ENCODE results near the gene DDX54. TPM values are rescaled to one million over a fixed set of nuclear protein-coding genes. Genes with fewer than 3 reads are reported as not detected.

DDX54 gene
- total and polyA plus RNA-seq, 2 experiments from 2014 or later: 28.1 to 44.5 TPM

DNA sequence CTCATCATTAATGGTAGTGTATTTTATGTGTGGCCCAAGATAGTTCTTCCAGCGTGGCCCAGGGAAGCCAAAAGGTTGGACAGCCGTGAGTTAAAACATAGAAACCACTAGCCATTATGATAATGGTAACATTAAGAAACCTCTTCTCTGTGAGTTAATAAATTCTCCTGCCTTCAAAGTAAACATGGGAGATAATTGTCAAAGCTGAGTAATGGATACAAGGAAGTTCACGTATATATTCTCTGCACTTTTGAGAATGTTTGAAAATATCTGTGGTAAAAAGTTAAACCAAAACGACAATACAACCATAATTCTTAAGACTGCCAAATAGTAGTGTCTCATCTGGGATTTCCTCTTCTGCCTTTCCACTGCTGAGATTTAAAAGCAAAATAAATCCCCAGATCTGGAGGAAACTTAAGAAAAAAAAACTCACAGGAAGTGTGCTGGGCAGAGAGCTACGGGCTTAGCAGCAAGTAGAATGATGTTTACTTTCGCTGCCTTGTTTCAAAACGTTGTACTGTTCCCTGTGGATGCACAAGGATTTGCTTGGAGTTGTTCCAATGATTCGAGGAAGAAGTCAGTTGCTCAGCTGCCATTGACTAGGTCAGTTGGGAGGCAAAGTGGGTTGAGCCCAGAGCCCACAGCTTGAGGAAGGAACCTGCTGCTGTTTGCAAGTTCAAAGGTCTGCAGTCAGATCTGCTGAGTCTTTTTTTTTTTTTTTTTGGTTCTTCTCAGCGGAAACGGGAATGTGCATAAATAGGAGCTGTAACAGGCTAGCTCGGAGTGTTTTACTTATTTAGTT lies 37.7 kb upstream of the DDX54 start:
- peak overlapping the region; percentile 74 for H2AFZ ChIP-seq
- H3K27me3 ChIP-seq (replicated peaks; ENCODE audit: insufficient read depth): no peaks in the 10 kb centered on the region

GRCh38 chr12:113221997-113222729 lies 36.9 kb upstream of the DDX54 start:
- no peak for DNase-seq
- Histone ChIP-seq H3K4me1 (ENCODE audit: insufficient read depth) (peaks cover 24% of the 10 kb centered on the region), H3K36me3 (ENCODE audit: low read depth) (no peaks in the 10 kb centered on the region), H3K4me2 (ENCODE audit: unreplicated experiment) (peak overlapping the region; percentile 87), H3K4me3 (peak overlapping the region; percentile 71), H3K9ac (peak overlapping the region; percentile 89), H3K9me2 (ENCODE audit: insufficient read depth) (no peaks in the 10 kb centered on the region), H2AFZ (peak overlapping the region; percentile 74), H3K9me3 (ENCODE audit: low read depth) (no peaks in the 10 kb centered on the region), H3F3A (ENCODE audit: insufficient read depth) (peaks cover 28% of the 10 kb centered on the region), H3K27ac (peak overlapping the region; percentile 75), H3K27me3 (replicated peaks; ENCODE audit: insufficient read depth) (no peaks in the 10 kb centered on the region), H4K20me1 (ENCODE audit: insufficient read depth) (no peaks in the 10 kb centered on the region), H3K79me2 (ENCODE audit: insufficient read depth) (peaks cover 6% of the 10 kb centered on the region; the same call in 1 of the 2 replicates)
- no peak for TF ChIP-seq EZH2 (IDR thresholded peaks at IDR 0.05; ENCODE audit: insufficient read depth, poor library complexity, severe bottlenecking)
- no peak for TF ChIP-seq EZH2phosphoT487 (IDR thresholded peaks at IDR 0.05; ENCODE audit: insufficient read depth, low read depth)
- in situ Hi-C loops (cut with MboI): no loop called here
- WGBS, 2 experiments (ENCODE audit: low coverage in 1 of 2, low lambda C conversion rate in 2 of 2, missing lambda C conversion rate in 2 of 2): 4 to 7% methylated on average over 12 of the region's 12 CpGs

More for the DNA sequence above, 37.7 kb upstream of the DDX54 start:
- Histone ChIP-seq H3K79me2 (ENCODE audit: insufficient read depth) (peaks cover 6% of the 10 kb centered on the region; the same call in 1 of the 2 replicates), H4K20me1 (ENCODE audit: insufficient read depth) (no peaks in the 10 kb centered on the region), H3K4me1 (ENCODE audit: insufficient read depth) (peaks cover 20% of the 10 kb centered on the region), H3K9ac (peak overlapping the region; percentile 89), H3K9me3 (ENCODE audit: low read depth) (no peaks in the 10 kb centered on the region), H3K27ac (peak overlapping the region; percentile 75), H3K4me2 (ENCODE audit: unreplicated experiment) (peak overlapping the region; percentile 87), H3K36me3 (ENCODE audit: low read depth) (no peaks in the 10 kb centered on the region), H3K9me2 (ENCODE audit: insufficient read depth) (no peaks in the 10 kb centered on the region), H3K4me3 (peak overlapping the region; percentile 71), H3F3A (ENCODE audit: insufficient read depth) (peaks cover 23% of the 10 kb centered on the region)
- 2 to 3% methylated on average over 11 of the region's 11 CpGs for WGBS, 2 experiments (ENCODE audit: low coverage in 1 of 2, low lambda C conversion rate in 2 of 2, missing lambda C conversion rate in 2 of 2)
- no peak for TF ChIP-seq EZH2 (IDR thresholded peaks at IDR 0.05; ENCODE audit: insufficient read depth, poor library complexity, severe bottlenecking)
- peak; percentile 84 for DNase-seq
- in situ Hi-C loops (cut with MboI): no loop called here

DNA sequence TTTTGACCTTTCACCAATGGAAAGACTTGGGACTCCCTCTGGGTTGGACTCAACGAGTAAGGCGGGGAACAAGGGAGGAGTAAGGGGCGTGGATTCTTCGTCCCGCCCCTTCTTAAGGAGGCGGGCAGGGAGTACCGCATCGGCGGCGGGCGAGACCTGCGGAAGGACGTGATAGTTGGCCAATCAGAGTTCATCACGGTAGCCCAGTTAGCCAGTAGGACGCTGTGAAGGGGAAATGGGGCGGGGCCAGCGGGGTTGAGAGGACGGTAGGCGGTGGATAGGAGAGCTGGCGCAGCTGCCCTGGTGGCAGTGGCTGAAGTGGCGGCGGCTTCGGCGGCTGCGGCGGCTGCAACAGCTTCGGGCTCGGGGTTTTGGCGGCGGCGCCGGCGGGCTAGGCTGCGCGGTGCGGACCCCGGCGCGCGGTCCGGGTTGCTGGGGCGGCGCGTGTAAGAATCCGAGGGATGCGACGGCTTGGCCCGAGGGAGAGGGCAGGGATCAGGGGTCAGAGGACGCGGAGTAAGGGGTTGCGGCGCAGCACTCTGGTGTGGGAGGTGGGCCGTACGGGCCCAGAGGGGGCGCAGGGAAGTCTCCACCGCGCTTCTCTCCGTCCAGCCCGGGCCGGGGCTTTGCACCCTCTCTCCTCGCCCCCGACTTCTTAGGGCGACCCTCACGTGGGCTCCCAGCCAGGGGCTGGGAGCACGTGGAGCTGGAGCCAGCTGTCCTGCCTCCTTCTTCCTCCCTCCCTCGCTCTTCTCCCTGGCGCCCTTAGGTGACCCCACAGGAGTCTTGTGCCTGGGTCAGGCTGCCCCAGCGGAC lies 36.1 kb upstream of the DDX54 start, which contains the start of gene TPCN1:
TSS of gene TPCN1 (plus strand) at position 284 of the 816 bp plus-strand sequence. CDS start 5,389 bp downstream, outside the sequence.
- H3K4me1 ChIP-seq (ENCODE audit: insufficient read depth): peaks cover 32% of the 10 kb centered on the region
- peak within 1 kb of the TSS; percentile 89 for H3K9ac ChIP-seq
- DNase-seq: peak; percentile 100
- H3K9me3 ChIP-seq (ENCODE audit: low read depth): no peaks in the 10 kb centered on the region
- peak within 1 kb of the TSS; percentile 75 for H3K27ac ChIP-seq
- H3K4me2 ChIP-seq (ENCODE audit: unreplicated experiment): peak within 1 kb of the TSS; percentile 87
- H3K79me2 ChIP-seq (ENCODE audit: insufficient read depth): peaks cover 6% of the 10 kb centered on the region; the same call in 1 of the 2 replicates
- H3K9me2 ChIP-seq (ENCODE audit: insufficient read depth): no peaks in the 10 kb centered on the region
- peak within 1 kb of the TSS; percentile 83 for H2AFZ ChIP-seq
- H4K20me1 ChIP-seq (ENCODE audit: insufficient read depth): no peaks in the 10 kb centered on the region
- H3K4me3 ChIP-seq: peak within 1 kb of the TSS; percentile 71
- peaks cover 36% of the 10 kb centered on the region for H3F3A ChIP-seq (ENCODE audit: insufficient read depth)
- in situ Hi-C loops (cut with MboI): no loop called here
- no peaks in the 10 kb centered on the region for H3K27me3 ChIP-seq (replicated peaks; ENCODE audit: insufficient read depth)
- WGBS, 2 experiments (ENCODE audit: low coverage in 1 of 2, low lambda C conversion rate in 2 of 2, missing lambda C conversion rate in 2 of 2): 1 to 2% methylated on average over 43 to 56 of the region's 68 CpGs
- TF ChIP-seq EZH2phosphoT487 (IDR thresholded peaks at IDR 0.05; ENCODE audit: insufficient read depth, low read depth): no peak
- no peak for TF ChIP-seq EZH2 (IDR thresholded peaks at IDR 0.05; ENCODE audit: insufficient read depth, poor library complexity, severe bottlenecking)
- H3K36me3 ChIP-seq (ENCODE audit: low read depth): no peaks in the 10 kb centered on the region
